HK-2 (cell line): ENCODE data around the gene GOLGA6C.
"Not testable (repeated sequence)": the region's sequence is repeated elsewhere in the genome, so short reads cannot be mapped to it uniquely, and the experiment has no call there.

ENCODE experiments used
- DNase-seq: peaks from one replicate; pipeline ENCODE4 v3.0.0-alpha.2; 2018; ENCODE audit not compliant: unreplicated experiment

Gene GOLGA6C

DNA sequence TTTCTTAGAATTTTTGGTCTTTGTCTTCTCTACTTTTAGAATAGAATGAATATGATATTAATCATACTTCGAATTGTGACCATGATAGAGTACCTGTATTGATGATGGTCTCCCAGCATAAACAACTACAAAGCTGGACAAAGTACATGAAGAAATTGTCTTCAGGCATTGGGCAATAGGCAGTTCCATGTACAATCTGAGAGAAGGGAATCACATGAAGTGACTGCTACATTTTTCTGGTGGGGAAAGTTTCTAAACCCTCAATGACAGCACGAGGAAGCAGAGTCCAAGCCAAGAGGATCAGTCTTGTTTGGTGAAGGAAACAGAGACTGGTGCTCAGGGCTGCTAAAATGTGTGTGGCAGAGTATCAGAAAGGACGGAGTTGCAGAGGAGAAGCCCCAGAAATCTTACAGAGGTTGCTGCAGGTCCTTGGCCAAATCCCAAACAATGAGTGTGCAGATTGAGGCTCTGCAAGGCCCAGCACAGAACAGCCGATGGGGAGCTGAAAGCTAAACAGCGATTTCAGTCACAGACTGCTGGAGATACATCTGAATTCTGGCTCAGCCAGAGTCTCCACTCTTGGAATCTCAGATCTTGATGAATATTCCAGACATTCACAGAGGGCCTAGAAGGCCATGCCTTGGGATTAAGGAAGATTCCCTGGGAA, 61.2 kb downstream of the GOLGA6C start:
- not testable (repeated sequence) for DNase-seq
